Smooth muscle cell of the pulmonary artery (primary cell): Measurements from ENCODE around the gene GLYR1. TPM values are rescaled to one million over a fixed set of nuclear protein-coding genes. Genes with fewer than 3 reads are reported as not detected.

ENCODE experiments used
- total RNA-seq: library from RNA; depleted of rRNA; stranded (reverse); fragments of >200 nt; gene quantifications from 2 replicates; pipeline ENCODE4 v1.2.3, GENCODE V29; 2014

The GLYR1 gene
- total RNA-seq, result 51.8 and 56.2 TPM in 2 replicates

GRCh38 chr16:4846901-4847773 lies at the start of gene GLYR1, which contains the start of gene UBN1:
Gene GLYR1, minus strand, starts transcription at chr16:4847288. Its CDS starts 23 bp downstream, at chr16:4847265.
Gene UBN1, plus strand, starts transcription at chr16:4847481. Its CDS starts 5,437 bp downstream, at chr16:4852918.

GRCh38 chr16:4801962-4802658 lies 45.0 kb downstream of the GLYR1 start, which contains the start of gene ROGDI:
Gene ROGDI, minus strand, starts transcription at chr16:4802633. Its CDS starts 62 bp downstream, at chr16:4802571.

GRCh38 chr16:4795181-4795827 lies 51.8 kb downstream of the GLYR1 start, which contains the start of gene SMIM22:
Gene SMIM22, plus strand, starts transcription at chr16:4795369. Its CDS starts 366 bp downstream, at chr16:4795735.

GRCh38 chr16:4787627-4788482 lies 59.2 kb downstream of the GLYR1 start, which contains the start of gene SEPTIN12:
Gene SEPTIN12, minus strand, starts transcription at chr16:4788345. Its CDS starts 700 bp downstream, at chr16:4787645.

GRCh38 chr16:4766875-4767628 lies 80.0 kb downstream of the GLYR1 start, which contains the start of gene ZNF500:
Gene ZNF500, minus strand, starts transcription at chr16:4767162. Its CDS starts 1,184 bp downstream, at chr16:4765978.

Other genes starting within 250 kb of the GLYR1 start
- gene UBALD1, start 232.4 kb downstream of the GLYR1 start, total RNA-seq, result 3.5 and 7.0 TPM in 2 replicates
- 38.8 and 56.0 TPM in 2 replicates for gene MGRN1, start 222.5 kb downstream of the GLYR1 start, total RNA-seq
- 22.6 and 23.5 TPM in 2 replicates for gene NUDT16L1, start 153.7 kb downstream of the GLYR1 start, total RNA-seq
- gene ANKS3, start 113.0 kb downstream of the GLYR1 start, total RNA-seq, result 25.3 and 37.1 TPM in 2 replicates
- gene DNAAF8, start 112.8 kb downstream of the GLYR1 start, total RNA-seq, result 1.0 and 1.2 TPM in 2 replicates
- 8.1 and 11.3 TPM in 2 replicates for gene ZNF500, start 80.1 kb downstream of the GLYR1 start, total RNA-seq
- not detected in 2 replicates for gene SEPTIN12, start 58.9 kb downstream of the GLYR1 start, total RNA-seq
- not detected in 2 replicates for gene SMIM22, start 51.9 kb downstream of the GLYR1 start, total RNA-seq
- gene ROGDI, start 44.7 kb downstream of the GLYR1 start, total RNA-seq, result 9.2 and 9.5 TPM in 2 replicates
- 25.9 and 26.6 TPM in 2 replicates for gene UBN1, start 193 bp upstream of the GLYR1 start, total RNA-seq
- gene PPL, start 89.9 kb upstream of the GLYR1 start, total RNA-seq, result 7.7 and 29.5 TPM in 2 replicates
- gene SEC14L5, start 111.0 kb upstream of the GLYR1 start, total RNA-seq, result 0.30 and 0.39 TPM in 2 replicates
- gene NAGPA, start 186.6 kb upstream of the GLYR1 start, total RNA-seq, result 16.2 and 25.8 TPM in 2 replicates
- gene C16orf89, start 218.7 kb upstream of the GLYR1 start, total RNA-seq, result 2.9 and 3.0 TPM in 2 replicates
- gene ALG1, start 224.6 kb upstream of the GLYR1 start, total RNA-seq, result 28.1 and 31.1 TPM in 2 replicates